GM19467 (cell line): ENCODE data around the gene DMXL1.
"Not testable (repeated sequence)": the region's sequence is repeated elsewhere in the genome, so short reads cannot be mapped to it uniquely, and the experiment has no call there.

Source experiments
- ATAC-seq: cut with Tn5 transposase; IDR thresholded peaks from one replicate; pipeline ENCODE4 v1.9.1; 2021; ENCODE audit warnings: mild to moderate bottlenecking, moderate library complexity; ENCODE audit not compliant: unreplicated experiment

Gene DMXL1

DNA sequence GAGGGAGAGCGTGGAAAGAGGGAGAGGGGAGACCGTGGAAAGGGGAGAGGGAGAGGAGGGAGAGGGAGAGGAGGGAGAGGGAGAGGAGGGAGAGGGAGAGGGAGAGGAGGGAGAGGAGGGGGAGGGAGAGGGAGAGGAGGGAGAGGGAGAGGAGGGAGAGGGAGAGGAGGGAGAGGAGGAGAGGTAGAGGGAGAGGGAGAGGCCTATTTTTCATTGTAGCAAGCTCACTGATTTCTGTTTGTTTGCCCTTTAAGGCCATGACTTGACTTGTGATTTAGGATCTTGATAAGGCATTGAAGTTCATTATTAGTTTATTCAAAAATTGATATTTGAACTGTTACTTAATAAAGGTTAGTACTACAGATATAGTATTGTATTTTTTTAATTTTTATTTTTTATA is 52.4 kb downstream of the DMXL1 start:
- ATAC-seq, result no peak

DNA sequence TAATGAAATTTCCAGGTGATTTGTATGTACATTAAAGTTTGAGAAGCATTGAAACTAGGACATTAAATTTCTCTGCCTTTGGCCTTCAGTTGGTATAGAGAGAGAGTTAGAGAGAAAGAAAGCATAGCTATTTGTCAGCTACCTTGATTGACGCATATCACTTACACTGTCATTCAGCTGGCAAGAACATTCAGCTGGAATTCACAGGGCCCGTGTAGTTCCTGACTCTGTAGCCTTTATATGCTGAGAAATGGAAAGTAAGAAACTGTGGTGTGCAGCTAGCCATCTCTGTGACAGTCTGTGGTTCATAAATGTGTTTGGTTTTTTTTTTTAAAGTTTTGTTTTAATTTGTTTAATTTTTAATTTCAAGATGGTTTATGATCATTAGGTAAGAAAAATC is 58.9 kb downstream of the DMXL1 start:
- no peak for ATAC-seq

DNA sequence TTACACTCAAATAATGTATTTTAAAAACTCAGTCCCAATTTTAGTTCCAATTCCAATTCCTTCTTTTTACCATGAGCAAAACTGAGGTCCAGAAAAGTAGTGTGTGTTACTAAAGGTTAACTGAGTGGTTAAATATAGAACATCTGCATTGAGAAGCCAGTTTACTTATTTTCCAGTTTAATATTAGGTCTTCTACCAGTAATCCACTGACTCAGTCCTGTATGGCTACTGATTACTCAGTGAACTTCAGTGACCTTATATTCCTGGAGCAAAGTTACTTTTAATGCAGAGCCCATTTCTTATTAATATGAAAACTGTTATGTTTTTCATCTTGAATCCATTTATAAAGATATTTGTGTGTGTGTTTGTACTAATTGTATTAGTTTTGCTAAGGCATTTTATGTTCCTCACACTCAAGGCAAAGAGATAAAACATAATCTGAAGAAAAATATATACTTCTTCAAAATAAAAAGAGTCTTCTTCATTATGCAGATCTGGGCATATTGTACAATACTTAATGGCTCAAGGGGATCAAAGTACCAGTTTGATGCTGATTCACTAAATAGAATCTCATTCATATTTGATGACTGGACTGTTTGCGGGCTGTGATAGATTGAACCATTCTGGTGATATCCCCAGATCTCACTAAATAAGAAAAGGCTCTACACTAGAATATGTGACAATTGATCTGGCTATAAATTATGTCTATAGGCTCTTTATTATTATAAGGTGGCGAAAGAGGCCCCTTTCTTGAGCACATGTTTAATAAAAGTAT is 60.8 kb downstream of the DMXL1 start:
- no peak for ATAC-seq

GRCh38 chr5:119135743-119136142 is 64.9 kb downstream of the DMXL1 start:
- not testable (repeated sequence) for ATAC-seq

DNA sequence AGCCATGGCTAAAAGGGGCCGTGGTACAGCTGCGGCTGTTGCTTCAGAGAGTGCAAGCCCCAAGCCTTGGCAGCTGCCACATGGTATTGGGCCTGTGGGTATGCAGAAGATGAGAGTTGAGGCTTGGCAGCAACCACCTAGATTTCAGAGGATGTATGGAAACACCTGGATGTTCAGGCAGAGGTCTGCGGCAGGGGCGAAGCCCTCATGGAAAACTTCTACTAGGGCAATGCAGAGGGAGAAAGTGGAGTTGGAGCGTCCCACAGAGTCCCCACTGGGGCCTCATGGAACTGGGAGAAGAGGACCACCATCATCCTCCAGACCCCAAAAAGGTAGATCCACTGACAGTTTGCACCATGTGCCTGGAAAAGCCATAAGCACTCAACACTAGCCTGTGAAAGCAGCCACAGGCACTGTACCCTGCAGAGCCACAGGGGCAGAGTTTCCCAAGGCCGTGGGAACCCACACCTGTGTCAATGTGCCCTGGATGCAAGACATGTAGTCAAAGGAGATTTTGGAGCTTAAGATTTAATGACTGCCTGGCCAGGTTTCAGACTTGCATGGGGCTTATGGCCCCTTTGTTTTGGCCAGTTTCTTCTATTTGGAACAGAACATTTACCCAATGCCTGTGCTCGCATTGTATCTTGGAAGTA is 65.9 kb downstream of the DMXL1 start:
- ATAC-seq, result no peak

DNA sequence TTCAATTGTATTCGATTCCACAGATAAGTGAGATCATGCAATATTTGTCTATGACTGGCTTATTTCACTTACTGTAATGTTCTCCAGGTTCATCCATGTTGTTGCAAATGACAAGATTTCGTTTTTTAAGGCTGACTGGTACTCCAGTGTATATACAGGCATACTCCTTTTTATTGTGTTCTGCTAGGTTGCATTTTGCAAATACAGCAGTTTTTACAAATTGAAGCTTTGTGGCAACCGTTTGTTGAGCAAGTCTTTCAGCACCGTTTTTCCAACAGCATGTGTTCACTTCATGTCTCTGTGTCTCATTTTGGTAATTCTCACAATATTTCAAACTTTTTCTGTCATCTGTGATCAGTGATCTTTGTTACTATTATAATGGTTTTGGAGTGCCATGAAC is 82.7 kb downstream of the DMXL1 start:
- no peak for ATAC-seq

DNA sequence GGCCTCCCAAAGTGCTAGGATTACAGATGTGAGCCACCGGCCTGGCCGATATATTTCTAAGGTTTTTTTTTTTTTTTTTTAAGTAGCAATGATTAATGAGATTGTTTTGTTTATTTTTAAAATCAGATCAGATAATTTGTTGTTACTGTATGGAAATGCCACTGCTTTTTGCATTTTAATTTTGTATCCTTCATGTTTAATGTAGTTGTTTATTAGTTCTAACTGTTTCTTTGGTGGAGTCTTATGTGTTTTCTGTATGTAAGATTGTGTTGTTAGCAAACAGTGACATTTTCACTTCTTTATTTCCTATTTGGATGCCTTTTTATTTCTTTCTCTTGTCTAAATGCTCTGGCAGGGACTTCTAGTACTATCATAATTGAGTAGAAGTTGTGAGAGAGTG is 87.3 kb downstream of the DMXL1 start:
- ATAC-seq, result no peak

DNA sequence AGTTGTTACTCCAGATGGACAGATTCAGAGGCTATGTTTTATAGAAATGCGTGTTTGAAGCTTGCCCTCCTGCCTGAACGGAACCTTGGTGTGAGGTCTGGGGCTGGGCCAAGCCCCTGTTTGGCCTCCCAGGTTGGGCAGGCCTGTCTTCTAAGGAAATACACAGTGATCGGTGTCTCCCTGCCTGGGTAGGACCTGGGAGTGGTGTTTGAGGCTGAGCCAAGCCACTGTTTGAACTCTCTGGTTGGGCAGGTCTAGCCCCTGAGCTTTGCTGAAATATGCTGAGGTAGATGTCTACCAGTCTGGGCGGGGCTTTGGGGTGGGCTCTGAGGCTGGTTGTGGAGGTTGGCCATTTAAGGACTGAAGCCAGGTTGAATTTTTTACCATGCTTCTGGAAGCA is 90.5 kb downstream of the DMXL1 start:
- ATAC-seq, result no peak

GRCh38 chr5:119166026-119166425 is 95.1 kb downstream of the DMXL1 start:
- no peak for ATAC-seq

- ATAC-seq, result no peak
Observed at GRCh38 chr5:119168401-119168800, 97.5 kb downstream of the DMXL1 start.

DNA sequence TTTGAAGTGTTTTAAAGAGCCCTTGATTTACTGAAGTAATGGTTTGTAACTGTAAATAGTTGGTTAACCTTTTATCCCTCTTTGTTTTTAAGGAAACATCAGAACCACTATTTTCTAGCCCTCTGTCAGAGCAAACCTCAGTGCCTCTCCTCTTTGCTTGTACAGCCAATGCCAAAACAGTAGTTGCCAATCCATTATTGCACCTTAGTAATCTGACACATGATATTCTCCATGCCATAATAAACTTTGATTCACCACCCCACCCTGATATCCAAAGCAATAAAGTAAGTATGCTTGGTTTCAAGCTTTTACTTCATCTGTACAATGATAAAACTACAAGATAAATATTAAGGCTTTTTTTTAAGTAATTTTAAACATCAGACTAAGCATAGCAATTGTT is 100.8 kb downstream of the DMXL1 start:
- no peak for ATAC-seq

DNA sequence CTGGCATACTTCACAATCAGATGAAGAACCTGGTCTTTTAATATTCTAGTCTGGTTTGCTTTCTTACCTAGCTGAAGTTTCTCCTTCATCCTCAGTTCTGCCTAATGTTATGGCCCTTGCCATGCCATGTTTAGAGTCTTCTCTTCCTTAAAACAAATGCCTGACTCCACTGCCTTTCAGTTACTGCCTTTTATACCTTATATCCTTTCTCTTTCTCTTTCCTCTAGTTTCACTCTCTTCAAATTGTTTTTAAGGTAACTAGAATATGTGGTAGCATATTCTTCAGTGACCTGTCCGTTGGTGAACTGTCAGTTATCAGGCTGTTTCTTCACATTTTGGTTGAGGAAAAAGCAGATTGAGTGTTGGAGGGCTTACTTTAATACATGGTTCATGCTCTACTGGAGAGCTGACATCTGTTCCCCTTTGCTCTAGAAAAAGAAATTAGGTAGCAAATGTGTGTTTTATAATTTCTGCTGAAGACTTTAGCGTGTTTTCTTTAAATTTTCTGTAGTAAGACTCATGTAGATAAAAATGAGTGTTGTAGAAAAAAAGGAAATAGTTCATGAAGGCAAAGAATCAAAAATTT is 103.8 kb downstream of the DMXL1 start:
- ATAC-seq, result no peak

DNA sequence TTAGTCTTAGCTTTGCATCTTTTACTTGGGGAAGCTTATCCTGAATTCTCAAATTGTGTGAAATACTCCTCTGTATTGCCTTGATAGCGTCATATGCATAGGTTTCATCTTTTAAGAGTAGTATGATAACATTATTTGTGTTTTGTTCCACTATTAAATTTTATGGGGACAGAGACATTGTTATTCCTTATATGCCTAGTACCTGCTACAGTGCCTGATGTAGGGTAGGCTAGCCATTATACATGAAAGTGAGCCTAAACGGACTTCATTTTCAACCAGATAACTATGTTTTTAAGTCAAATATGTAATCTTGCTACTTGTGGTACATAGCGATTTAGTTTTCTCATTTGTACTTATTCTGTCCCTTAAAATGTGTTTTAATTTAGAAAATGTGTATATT is 105.9 kb downstream of the DMXL1 start:
- ATAC-seq, result no peak

DNA sequence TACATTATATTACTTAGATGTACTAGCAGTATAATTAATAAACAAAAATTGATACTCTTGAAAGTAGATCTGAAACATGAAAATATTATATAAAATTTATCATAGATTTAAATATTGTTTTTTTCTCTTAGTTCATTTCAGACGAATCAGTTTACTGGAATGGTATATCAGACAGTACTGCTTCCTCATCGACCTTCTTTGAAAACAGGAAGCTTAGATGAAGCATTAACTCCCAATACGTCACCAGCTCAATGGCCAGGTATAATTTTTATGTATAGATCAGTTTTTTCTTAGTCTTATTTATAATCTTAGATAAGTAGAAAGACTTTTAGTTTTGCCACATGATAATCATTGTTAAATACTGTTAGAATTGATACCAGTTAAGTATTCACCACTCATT is 106.3 kb downstream of the DMXL1 start:
- no peak for ATAC-seq

- no peak for ATAC-seq
Observed at GRCh38 chr5:119178435-119178834, 107.5 kb downstream of the DMXL1 start.

DNA sequence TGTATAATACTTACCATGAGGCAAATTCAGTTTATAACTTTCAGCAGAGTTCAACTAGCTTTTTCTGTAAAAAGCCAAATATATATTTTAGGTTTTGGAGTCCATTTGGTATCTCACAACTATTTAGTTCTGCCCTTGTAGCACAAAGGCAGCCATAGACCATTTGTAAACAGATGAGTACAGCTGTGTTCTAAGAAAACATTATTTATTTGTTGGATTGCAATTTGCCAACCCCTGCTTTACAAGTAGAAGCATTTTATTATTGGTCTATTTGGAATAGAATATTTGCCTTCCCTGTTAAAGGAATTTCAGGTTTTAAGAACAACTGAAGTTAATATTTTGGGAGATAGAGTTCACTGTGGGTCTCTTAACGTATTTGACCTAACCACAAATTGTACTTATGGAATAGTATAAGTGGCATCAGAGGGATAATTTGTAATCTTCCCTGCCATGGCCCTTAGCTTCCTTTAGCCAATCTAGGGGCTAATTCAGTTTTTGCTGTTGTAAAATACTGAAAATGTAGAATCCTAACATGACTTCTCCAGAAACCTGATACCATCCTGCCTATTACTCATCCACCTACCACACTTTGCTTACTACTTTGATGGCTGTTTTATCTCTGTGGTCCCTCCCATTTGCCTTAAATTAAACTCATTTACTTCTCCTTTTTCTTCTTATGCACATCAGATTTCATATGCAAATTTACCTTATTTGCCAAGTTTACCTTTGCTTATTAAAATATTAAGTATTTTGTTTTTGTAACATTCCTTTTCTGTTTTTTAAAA is 109.2 kb downstream of the DMXL1 start:
- no peak for ATAC-seq

DNA sequence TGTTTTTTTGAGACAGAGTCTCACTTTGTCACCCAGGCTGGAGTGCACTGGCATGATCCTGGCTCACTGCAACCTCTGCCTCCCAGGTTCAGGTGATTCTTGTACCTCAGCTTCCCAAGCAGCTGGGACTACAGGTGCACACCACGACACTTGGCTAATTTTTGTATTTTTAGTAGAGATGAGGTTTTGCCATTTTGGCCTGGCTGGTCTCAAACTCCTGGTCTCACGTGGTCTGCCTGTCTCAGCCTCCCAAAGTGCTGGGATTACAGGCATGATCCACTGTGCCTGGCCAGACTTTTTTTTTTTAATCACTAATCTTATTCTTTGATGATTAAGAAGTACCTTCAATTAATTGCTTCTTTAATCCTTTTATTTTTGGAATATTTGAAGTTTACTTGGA is 114.6 kb downstream of the DMXL1 start:
- ATAC-seq, result not testable (repeated sequence)

DNA sequence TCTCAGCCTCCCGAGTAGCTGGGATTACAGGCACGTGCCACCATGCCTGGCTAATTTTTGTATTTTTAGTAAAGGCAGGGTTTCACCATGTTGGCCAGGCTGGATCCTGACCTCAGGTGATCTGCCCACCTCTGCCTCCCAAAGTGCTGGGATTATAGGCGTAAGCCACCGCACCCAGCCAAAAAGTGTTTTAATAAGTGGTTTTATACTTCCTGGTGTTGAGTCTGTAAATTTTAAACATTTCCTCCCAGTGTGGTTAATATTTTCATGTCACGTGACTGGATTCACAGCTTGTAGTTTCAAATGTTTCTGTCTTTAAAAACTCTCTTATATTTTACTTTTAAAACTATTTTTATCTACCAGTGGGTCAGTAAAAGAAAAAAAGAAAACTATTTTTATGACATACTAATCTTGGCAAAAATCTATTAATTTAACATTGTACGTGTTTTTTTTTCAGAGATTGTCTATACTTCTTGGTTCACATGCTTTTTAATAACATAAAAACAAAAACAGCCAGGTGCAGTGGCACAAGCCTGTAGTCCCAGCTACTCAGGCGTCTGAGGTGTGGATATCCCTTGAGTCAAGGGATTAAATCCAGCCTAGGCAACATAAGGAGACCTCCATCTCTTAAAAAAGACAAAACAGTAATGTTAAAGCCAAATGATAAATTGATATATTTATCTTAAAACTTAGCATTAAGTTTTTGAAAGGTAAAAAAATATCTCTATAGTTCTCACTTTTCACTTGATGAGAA is 117.1 kb downstream of the DMXL1 start:
- no peak for ATAC-seq

DNA sequence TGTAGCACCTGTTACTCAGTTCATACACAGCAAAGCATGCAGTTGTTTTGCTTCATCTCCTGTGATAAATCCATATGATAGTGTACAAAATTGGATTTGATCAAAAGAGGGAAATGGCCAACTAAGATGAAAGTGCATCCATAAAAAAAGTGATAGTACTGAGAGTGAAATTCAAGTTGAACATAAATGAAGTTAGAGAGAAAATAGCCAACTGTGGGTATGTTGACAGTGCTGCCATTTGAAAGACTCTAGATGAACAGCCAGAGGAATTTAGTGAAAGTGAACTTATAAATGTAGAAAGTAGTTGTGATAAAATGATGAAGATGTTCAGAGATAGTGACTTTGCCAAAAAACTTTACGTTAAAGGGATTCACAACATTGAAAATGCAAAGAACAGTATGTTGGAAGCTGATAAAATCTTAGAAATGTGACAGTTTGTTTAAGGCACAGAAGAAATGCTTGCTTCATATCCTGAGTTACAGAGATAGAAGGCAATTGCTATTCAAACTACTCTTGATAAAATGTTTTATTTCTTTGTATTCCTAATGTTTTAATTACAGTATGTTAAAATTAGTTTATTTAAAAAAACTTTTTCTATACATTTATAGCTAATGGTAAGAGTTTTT is 119.7 kb downstream of the DMXL1 start:
- no peak for ATAC-seq

GRCh38 chr5:119191944-119192343 is 121.1 kb downstream of the DMXL1 start:
- no peak for ATAC-seq
